NCI-H226 (cell line): ENCODE data around the gene FCER2.
"Not testable (repeated sequence)": the region's sequence is repeated elsewhere in the genome, so short reads cannot be mapped to it uniquely, and the experiment has no call there.

Source experiments
- DNase-seq: peaks from one replicate; pipeline ENCODE4 v3.0.0-alpha.2; 2015

FCER2 gene, protein sequence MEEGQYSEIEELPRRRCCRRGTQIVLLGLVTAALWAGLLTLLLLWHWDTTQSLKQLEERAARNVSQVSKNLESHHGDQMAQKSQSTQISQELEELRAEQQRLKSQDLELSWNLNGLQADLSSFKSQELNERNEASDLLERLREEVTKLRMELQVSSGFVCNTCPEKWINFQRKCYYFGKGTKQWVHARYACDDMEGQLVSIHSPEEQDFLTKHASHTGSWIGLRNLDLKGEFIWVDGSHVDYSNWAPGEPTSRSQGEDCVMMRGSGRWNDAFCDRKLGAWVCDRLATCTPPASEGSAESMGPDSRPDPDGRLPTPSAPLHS

DNA sequence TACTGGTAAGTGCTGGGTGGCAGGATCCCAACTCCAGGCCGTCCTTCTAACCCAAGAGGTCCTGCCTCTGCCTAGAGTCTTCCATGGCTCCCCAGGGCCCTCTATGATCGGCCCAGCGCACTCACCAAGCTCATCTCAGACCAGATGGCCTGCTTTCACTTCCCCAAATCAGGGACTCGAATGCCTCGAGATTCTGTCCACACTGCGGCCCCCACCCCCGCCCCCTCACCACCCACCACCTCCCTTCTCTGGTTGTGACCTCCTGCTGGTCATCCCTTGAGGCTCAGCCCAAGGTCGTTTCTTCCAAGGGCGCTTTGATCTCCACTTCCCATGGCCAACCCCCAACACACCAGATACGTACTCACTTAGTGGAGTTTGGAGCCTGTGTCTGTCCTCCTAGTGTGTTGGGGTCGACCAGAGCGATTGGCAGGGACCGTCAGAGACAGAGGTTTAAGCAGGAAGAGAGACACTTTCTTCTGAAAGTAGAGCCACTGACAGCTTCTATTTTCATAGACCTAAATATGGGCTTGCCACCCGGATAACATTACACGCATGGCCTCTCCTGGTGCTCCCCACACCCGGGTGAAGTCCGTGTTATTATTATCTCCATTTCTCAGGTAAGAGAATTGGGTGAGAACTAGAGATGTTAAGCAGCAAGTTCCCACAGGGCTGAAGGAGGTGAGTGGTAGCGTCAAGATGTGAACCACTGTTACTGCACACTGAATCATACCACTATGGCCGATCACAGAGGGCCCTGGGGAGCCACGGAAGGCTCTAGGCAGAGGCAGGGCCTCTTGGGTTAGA, at the start of gene FCER2:
Gene FCER2, minus strand, starts transcription at position 478 of the 804 bp plus-strand sequence. CDS start 2,371 bp downstream, outside the sequence.
- DNase-seq, result no peak

DNA sequence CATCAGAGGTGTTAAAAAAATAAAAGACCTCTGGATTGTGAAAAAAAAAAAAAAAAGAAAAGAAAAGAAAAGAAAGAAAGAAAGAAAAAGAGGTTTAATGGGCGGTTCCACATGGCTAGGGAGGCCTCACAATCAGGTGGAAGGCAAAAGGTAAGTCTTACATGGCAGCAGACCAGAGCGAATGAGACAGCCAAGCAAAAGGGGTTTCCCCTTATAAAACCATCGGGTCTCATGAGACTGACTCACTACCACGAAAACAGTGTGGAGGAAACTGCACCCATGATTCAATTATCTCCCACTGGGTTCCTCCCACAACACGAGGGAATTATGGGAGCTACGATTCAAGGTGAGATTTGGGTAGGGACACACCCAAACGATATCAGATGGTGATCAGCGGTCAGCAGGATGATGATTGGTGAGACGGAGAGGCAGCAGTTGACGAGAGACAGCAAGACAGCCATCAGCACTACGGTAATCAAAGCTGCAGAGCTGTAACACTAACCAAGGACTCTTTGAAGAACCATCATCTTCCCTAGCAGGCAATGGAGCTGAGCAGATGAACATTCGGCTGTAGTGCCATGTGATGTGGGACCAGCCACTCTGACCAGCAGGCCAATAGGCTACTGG, 49.3 kb upstream of the FCER2 start:
- DNase-seq, result no peak

DNA sequence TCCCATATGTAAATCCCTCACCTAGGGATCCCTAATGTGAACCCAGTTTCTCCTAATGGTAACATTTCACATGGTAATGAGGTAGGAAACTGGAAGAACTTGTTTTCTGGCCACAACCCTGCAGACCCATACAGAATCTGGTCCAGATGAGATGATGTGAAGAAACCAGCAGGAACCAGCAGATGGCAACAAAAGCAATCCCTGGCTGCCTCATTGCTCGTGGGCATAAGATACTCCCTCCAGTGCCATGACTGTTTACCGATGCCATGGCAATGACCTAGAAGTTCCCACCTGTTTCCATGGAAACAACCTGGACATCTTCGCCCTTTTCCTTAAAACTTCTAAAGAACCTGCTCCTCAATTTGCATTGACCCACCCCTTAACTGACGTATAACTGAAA, 46.8 kb upstream of the FCER2 start:
- DNase-seq, result no peak

DNA sequence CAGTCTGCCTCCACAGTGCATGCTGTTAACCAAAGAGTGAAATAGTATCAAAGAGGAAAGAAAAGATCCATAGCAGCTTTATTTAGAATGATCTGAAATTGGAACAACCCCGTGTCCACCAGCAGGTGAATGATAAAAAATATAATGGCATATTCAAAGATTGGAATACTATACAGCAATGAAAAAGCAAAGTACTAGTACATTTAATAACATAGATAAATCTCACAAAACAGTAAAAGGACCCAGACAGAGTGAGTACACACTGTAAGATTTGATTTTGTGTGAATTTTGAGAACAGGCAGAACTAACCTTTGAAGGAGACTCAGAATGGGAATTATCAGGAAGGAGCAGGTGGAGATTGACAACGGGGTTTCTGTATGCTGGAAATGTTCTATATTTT, 46.2 kb upstream of the FCER2 start:
- no peak for DNase-seq

DNA sequence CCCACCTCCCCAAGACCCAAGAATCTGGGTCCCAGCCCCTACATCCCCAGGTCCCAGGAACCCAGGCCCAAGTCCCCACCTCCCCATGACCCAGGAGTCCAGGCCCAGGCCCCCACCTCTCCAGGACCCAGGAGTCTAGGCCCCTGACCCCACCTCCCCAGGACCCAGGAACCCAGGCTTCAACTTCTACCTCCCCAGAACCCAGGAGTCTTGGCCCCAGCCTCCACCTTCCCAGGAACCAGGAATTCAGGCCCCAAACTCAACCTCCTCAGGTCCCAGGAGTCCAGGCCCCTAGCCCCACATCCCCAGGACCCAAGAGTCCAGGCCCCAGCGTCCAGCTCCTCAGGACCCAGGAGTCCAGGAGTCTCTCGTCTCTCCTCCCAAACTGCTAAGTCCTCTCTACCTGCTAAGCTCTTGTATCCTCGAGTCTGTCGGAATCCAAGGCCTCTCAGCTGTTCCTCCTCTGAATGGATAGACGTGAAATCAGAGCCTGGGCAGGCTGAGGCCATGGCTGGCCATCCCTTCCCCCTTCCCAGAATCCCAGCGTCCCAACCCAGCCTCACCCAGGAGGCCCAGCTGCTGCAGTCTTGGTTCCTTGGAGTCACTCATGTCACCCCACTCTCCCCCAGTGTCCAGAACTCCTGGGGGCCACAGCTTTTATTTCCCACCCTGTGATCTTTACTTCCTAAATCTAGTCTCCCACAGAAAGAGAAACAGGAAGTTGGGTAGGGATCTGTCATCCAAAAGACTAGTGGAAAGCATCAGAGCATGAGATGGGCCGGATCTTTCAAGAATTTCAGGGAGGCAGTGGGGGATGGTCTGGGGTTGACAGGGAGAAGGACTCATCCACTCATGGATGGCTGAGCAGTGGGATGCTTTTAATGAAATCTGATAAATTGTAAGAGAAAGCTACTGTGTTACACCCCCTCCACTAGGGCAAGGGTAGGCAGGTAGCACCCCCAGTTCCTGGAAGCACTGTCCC, 45.3 kb upstream of the FCER2 start, which contains the start of gene CD209:
Gene CD209, minus strand, starts transcription at position 632 of the 982 bp plus-strand sequence. Its CDS starts 23 bp downstream, at position 609.
- no peak for DNase-seq

DNA sequence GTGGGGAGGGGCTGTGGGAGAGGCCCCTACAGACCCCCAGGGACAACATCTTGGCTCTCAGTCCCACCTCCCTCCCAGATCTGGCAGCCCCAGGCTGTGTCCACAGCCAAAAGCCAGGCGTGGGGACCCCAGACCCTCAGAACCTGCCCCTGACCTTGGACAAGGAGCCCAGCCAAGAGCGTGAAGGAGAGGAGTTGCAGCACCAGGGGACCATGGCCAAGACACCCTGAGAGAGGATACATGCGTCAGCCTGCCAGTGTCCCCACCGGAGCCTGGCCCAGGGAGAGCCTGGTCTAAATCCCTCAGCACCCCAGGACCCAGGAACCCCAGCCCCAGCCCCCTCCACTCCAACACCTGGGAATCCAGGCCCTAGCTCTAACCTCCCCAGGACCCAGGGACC, 44.4 kb upstream of the FCER2 start:
- not testable (repeated sequence) for DNase-seq

DNA sequence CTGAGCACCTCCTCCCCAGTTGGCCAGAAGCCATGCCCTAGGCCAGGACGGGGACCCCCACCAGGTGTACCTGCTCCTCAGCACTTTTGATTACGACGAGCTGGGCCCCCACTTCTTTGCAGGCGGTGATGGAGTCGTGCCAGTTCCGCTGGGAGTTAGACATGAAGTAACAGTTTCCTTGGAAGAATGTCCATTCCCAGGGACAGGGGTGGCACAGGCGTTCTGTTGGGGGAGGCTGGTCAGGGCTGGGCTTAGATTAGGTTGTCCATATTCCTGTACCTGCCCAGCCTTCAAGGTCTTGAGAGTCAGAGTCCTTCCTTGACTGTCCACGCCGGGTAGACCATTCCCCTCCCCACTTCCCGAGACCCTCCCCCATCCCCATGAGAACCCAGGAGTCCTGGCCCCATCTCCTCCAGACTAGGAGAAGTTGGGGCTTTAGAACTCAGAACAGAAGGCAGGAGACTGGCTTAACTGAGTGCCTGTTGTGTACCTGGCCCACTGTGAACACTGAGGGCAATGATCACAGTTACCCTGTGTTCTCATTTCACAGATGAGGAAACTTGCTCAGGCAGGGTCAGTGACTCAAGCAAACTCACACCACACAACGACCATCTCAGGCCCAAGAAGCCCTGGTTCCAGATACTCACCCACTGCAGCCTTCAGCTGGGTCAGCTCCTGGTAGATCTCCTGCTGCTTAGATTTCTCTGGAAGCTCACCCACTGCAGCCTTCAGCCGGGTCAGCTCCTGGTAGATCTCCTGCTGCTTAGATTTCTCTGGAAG, 43.1 kb upstream of the FCER2 start:
- no peak for DNase-seq

DNA sequence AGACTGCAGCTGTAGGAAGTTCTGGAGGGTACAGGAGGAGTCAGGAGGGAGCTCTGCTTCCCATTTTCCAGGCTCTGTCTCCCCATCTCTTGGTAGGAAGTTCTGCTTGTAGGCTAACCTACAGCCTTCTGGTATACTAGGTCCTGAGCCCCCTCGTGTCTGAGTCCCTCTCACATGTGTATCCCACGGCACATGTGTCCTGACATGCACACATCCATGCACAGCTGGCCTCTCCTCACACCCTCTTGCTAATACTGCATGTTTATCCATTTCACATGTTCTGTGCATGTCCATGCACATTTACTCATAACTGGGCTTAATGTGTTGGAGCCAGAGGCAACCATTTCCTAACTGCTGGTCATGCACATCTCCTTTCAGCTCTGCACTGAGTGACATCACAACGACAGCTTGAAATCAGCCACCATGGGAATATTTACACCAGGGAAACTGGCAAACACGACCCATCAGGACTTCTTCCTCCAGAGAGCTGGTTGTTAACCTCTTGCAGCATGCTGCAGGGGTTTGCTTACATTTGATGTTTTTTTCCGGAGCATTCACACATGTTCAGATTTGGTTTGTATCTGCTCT, 42.4 kb upstream of the FCER2 start:
- no peak for DNase-seq

DNA sequence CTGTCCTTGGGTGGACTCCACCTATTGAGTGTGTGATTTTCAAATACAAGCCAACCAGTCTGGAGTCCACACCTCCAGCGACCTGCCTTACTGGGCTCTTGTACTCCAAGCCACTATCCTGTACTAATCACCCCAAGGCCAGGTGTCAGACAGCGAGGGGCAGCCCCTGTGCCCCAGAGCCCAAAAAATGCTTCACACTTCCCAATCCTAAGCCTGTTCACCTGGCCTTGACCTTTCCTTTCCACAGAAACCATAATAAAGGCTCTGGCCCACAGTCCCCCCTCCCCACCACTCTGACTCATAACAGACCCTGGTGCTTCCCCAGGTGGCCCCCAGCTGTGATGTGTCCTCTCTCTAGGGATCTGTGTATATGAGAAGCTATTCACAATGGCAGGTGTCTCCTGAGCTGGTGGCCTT, 41.5 kb upstream of the FCER2 start:
- DNase-seq, result no peak

DNA sequence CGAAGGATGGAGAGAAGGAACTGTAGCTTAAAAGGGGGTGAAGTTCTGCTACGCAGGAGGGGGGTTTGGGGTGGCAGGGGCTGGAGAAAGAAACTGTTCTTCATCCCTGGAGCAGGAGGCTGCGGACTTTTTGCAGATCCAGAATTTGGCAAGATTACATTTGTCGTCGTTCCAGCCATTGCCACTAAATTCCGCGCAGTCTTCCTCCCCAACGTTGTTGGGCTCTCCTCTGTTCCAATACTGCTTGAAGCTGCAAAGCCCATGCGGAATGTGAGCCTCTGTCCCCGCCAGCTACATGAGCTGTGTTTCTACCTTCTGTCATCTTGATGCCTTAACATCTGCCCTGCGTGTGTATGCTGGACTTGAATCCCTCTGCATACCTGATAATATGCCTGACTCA, 41.1 kb upstream of the FCER2 start:
- no peak for DNase-seq

DNA sequence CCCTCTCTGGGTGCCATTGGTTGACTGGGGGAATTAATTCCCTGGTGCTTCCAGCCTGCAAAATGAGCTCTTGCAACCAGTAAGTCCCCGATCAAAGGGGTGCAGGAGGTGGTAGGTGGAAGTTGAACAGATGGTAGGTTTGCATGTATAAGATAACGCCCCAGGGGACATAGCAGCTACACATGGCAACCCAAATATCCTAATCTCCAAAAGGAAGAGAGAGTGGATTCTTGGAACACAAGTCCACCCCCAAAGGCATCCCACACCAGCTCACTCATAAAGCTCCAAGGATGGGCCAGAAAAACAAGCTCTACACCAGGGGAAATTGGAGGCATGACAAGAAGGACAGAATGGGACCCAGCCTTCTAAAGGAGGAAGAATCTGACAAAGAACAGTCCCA, 40.6 kb upstream of the FCER2 start:
- DNase-seq, result no peak

DNA sequence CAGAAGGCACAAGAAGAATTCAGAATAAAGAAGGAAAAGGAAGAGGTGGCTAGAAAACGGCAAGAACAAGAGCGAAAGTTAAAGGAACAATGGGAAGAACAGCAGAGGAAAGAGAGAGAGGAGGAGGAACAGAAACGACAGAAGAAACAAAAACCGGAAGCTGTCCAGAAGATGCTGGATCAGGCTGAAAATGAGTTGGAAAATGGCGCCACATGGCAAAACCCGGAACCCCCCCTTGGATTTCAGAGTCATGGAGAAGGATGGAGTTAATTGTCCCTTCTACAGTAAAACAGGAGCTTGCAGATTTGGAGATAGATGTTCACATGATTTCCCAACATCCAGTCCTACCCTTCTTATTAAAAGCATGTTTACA, 38.7 kb upstream of the FCER2 start:
- no peak for DNase-seq

DNA sequence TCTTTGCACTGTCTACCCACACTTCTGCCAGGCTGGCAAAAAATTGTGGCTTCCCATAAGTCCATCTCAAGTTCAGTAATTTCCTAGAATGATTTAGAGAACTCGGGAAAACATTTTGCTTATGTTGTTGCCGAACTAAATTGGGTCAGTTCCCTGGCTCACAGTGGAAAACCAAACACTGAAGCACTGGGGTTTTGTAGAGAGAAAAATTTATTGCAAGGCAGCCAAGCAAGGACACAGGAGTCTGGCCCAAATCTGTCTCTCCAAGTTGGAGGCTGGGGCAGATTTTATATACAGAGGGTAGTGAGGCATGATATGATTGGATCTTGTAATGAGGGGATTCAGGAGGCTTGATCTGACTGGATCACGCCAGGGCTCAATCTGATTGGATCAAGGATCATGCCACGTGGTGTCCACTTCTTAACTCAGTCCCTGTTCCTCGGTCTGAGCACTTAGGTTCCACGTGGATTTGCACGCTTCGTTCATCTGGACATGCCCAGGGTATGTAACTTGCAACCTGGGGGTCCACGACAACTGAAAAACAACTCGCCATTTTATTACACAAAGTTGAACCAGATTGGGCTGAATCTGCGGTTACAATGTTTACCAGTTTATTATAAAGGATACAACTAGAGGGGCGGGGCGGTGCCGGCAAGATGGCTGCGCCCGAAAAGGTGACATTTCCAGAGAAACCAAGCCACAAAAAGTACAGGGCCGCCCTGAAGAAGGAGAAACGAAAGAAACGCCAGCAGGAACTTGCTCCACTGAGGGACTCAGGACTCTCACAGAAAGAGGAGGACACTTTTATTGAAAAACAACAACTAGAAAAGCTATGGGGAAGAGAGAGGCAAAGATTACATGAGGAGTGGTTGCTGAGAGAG, 38.1 kb upstream of the FCER2 start:
- no peak for DNase-seq

DNA sequence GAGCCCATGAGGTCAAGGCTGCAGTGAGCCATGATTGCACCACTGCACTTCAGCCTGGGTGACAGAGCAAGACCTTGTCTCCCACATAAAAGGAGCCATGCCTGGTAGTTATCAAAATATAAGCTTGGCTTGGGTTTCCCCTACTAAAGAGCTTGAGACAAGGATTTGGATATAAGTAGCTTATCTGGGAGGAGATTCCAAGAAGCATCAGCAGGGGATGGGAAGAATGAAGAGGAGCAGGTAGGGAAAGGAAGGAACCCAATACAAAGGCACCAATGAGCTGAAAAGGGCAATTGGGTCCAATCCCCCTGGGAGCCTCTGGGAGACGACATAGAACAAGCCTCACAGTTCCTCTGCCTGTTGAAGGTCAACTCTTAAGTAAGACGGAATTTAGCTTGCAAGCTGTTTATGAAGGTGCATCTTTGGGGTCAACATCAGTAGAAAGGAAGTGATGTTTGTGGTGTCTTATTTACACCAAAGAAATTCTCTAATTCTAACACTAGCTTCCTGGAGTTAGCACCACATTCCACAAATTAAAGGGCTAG, 37.4 kb upstream of the FCER2 start:
- DNase-seq, result no peak

DNA sequence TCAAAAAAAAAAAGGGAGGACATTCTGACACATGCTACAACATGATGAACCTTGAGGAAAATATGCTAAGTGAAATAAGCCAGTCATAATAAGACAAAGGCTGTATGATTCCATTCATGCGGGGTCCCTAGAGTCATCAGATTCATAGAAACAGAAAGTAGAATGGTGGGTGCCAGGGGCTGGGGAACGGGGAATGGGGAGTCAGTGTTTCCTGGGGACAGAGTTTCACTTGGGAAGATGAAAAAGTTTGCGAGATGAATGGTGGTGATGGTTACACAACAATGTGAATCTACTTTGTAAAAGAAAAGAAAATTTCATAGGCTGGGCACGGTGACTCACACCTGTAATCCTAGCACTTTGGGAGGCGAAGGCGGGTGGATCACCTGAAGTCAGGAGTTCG, 36.1 kb upstream of the FCER2 start:
- no peak for DNase-seq

DNA sequence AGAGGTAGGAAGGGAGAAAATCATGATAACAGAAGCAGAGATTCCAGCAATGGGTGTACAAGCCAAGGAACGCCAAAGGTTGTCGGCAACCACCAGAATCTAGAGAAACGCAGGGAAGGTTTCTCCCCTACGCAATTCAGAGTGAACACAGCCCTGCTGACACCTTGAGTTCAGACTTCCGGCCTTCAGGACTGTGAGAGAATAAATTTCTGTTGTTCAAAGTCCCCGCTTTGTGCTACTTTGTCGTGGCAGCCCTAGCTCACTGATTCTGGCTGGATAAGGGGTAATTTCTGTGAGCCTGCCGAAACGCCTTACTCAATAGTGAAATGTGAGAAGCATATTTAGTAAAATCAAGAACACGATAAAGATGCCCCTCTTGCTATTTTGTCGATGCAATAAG, 35.3 kb upstream of the FCER2 start:
- DNase-seq, result no peak

DNA sequence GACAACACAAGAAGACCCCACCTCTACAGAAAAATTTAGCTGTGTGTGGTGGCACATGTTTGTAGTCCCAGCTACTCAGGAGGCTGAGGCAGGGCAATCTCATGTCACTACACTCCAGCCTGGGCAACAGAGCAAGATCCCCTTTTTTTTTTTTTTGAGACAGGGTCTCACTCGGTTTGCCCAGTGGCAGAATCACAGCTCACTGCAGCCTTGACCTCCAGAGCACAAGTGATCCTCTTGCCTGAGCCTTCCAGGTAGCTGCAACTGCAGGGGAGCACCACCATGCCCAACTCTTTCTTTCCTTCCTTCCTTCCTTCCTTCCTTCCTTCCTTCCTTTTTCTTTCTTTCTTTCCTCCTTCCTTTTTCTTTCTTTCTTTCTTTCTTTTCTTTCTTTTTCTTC, 34.2 kb upstream of the FCER2 start:
- no peak for DNase-seq

DNA sequence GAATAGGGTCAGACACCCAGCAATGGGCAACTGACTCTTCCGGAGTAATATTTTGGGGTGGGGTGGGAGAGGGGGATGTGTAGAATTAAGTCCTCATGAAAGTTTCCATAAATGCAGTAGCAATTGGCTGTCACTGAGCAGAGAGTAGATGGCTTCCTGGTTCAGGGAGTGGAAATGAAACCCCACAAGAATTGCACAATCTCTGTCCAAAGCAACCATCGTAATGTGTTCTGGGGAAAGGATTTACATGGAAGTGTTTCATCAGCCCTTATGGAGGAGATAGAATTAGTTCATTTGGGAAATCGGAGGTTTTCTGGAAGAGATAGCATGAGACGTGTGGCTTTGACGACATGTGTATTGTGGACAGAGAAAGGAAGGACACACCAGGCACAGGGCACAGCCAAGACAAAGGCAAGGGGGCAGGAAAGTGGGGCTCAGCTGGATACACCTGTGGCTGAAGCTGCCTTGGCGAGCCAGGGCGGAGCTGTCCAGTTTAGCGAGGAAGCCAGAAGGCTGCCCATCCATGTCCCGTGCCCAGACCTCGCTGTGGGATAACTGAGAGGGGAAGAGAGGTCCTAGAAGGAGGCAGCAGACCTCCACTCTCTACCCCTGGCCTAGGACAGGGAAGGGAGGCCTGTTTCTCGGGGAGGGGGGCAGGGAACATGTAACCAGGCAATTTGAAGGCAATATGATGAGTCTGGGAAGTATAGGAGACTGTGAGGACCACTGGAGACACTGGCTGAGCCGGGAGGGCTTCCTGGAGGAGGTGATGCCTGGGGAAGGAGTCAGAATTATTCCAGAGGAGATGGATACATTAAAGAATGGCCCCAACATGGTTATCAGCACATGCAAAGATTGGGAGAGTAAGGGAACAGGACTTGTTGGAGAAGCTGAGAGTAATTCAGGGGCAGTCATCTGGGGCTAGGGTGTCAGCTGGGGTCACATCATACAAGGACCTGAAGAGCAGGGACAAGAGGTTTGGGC, 32.6 kb upstream of the FCER2 start:
- peak; percentile 8 for DNase-seq

DNA sequence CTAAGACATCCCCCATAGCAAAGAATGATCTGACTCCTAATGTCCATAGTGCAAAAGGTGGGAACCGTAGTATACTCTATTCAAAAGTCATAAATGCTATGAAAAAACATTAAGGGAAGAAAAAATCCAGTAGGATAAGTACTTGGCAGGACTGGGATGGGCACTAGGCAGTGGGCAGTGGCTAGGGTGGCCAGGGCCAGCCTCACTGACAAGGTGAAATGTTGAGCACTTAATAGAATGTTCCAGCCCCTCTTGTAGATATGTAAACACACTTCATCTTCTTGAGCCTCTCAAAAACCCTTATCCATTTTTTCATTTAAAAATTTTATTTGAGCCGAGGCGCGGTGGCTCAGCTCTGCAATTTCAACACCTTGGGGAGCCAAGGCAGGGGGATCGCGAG, 31.4 kb upstream of the FCER2 start:
- DNase-seq, result no peak
